CD4-positive, alpha-beta T cell treated with Interleukin-15 for 1 hour (primary cell): ENCODE results near the gene DDX21.
"Not testable (repeated sequence)": the region's sequence is repeated elsewhere in the genome, so short reads cannot be mapped to it uniquely, and the experiment has no call there.

ENCODE experiments used
- DNase-seq: peaks from one replicate; pipeline ENCODE4 v3.0.0-alpha.2; 2020

The DDX21 gene

DNA sequence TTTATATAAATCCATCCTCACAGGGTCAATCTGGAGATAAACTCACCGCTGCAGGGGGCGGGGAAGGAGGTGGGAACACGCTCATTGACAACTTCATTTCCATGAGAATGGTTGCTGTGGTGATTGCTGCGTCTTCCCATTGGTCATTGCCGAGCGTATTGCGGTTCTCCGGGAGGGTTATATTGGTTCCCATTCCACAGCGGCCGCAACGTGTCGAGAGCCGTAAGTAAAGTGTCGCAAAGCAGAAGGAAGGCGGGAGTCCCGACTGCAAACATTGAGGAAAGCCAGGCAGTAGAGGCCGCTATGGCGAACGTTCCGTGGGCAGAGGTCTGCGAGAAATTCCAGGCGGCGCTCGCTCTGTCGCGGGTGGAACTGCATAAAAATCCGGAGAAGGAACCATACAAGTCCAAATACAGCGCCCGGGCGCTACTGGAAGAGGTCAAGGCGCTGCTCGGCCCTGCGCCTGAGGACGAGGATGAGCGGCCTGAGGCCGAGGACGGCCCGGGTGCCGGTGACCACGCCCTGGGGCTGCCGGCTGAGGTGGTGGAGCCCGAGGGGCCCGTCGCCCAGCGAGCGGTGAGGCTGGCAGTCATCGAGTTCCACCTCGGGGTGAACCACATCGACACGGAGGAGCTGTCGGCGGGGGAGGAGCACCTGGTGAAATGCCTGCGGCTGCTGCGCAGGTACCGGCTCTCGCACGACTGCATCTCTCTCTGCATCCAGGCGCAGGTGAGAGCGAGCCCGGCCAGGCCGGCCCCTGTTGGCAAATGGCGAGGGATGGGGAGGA lies 32.8 kb downstream of the DDX21 start, which contains the start of gene KIFBP:
TSS of gene KIFBP (plus strand) at position 274 of the 787 bp plus-strand sequence. CDS start at position 304, 30 bp downstream.
- DNase-seq: peak; percentile 87

DNA sequence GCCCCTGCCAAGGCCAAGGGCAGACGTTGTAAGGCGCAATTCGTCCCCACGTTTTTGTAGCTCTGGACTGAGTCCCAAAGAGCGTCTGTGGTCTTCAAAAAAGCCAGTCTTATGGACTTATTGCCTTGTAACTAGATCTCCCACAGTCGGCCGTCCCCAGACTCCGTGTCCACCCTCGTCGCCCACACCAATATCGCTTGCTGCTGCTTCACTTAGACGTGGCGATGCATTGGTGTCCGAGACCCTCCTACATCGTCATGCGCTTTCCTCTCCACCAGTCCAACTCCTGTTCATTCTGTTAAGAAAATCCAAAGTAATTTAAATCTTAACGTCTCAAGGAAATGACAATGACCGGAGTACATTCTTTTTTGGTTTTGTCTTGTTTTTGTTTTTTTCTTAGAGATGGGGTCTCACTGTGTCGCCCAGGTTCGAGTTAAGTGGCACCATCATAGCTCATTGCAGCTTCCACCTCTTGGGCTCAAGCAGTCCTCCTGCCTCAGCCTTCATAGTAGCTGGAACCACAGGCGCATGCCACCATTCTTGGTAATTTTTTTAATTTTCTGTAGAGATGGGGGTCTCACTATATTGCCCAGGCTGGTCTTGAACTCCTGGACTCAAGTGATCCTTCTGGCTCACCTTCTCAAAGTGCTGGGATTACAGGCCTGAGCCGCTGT lies 33.5 kb downstream of the DDX21 start:
- DNase-seq: no peak

DNA sequence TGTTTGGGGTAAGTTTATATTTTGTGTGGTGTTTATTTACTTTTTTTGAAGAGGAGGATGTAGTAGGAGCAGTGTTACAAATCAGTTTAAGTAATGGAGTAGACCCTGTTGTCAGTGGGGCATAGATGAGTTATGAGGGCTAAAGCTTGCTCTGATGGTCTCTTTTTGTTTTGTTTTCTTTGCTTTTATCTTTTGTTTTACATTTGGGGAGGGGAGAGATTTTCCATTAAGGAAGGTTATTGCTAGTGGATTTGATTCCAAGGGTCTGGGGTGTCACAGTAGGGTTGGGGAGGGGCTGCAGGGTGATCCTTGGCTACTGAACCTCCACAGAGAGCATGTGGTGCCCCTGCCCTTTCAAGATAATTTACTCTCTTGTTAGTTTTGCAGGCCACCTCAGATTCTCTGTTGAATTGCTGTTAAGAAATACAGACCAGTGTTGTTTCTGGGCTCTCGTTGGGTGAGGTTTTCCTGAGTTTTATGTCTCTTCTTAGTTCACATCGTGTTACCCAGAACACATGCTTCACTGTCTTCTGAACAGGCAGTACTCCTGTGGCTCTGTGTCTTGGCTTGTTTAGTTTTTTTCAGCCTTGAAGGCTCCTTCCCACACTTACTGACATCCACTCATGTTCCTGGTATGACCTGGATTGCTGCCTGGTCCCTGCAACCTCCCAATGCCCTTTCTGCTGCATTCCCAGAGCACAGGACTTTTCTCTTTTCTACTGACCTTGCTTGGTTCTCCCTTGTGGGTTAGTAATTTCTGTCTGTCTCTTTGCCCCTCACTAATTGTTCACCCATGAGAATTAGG lies 36.9 kb downstream of the DDX21 start:
- no peak for DNase-seq

GRCh38 chr10:68997211-68997610 lies 41.2 kb downstream of the DDX21 start:
- no peak for DNase-seq

DNA sequence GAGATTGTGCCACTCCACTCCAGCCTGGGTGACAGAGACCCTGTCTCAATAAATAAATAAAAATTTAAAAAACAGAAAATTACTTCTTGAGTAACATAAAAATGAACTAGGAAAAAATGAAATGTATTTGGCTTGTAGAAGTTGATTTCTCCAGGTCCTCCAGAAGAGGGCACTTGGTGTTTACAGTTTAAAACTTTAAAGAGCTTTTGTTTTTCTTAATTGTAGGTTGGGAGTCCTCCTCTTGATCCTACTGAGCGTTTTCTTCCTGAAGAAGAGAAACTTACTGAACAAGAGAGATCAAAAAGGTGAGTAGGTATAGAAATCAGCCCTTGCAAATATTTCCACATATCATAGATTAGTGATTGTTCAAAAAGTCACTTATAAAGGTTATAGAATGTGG lies 48.9 kb downstream of the DDX21 start:
- no peak for DNase-seq

GRCh38 chr10:69005704-69006485 lies 49.9 kb downstream of the DDX21 start:
- no peak for DNase-seq

DNA sequence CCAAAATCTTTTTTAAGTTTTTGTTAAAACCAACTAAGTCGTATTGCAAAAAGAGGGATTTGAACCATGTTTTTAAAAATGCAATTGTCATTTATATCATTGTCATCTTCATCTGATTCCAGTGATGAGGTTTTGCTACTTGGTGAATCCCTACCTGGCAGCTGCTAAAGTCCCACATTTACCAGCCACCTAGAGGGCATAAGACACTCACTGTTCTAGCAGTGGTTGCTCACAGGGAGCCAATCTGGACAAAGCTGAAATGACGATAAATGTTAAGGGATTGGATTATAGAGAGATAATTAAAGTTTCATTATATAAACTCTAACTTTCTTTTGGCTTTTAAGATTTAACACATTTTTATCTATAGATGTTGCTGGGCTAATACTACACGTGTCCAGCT lies 51.3 kb downstream of the DDX21 start:
- DNase-seq: no peak

GRCh38 chr10:69009360-69009759 lies 53.4 kb downstream of the DDX21 start:
- no peak for DNase-seq

DNA sequence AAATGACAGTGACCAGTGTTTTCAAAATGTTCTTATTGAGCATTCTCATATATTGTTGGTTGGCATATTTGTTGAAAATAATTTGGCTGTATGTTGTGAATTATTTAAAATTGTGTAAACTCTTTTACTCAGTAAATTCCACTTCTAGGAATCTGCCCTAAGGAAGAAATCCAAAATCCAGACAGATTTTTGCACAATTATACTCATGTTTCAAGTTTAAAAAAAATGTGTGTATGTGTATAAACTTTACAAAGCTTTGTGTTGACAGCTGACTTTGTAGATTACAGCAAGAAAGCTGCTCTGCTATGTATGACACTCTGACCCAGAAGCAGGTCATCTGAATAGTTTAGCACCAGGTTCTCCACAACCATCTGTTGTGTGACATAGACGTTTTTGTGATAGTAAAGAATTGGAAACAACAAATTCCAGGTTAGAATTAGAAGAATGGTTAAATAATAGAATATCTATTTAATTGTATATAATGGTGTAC lies 54.2 kb downstream of the DDX21 start:
- DNase-seq: no peak

- not testable (repeated sequence) for DNase-seq
These were observed 56.8 kb downstream of the DDX21 start for GRCh38 chr10:69012778-69013177.

GRCh38 chr10:69014171-69014570 lies 58.2 kb downstream of the DDX21 start:
- no peak for DNase-seq

DNA sequence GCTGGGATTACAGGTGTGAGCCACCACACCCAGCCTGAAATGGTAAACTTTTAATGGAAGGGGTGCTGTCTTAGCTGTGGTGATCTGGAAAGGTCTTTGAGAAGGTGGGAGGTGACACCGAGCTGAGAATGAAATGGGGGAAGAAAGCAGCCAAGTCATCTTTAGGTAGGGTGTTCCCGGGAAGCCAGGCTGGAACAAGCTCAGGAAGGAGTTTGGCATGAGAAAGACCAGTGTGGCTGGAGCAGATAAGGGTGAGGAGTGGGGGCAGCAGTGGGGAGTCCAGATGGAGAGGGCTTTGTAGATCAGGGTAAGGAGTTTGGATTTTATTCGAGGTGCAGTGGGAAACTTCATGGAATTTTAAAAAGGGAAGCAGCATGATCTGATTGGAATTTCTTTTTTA lies 62.6 kb downstream of the DDX21 start:
- DNase-seq: no peak

DNA sequence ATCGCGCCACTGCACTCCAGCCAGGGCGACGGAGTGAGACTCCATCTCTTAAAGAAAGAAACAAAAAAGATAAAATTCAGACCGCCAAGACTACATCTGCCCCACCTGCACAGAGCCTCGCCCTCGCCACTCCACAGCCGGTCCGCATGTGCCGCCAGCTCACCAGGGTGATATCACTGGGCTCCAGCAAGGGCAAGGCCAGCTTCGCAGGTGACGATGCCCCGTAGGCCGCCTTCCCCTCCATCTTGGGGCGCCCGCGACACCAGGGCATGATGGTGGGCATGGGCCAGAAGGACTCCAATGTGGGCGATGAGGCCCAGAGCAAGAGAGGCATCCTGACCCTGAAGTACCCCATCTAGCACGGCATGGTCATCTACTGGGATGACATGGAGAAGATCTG lies 66.6 kb downstream of the DDX21 start:
- DNase-seq: no peak

GRCh38 chr10:69025370-69025896 lies 69.5 kb downstream of the DDX21 start:
- DNase-seq: no peak

GRCh38 chr10:69033256-69033655 lies 77.3 kb downstream of the DDX21 start:
- no peak for DNase-seq
